Body of pancreas (tissue), 4 donors: ENCODE results near the gene PEAK1.

Experiments used
- CTCF ChIP-seq, 7 experiments: fragments of 450-650 bp in 4 of 7; fragments of 200-600 bp in 3 of 7; sonication (generic) in 3 of 7; IDR thresholded peaks; one replicate each; pipeline ENCODE4 v1.5.1; 2016 to 2019; ENCODE audit warnings: antibody characterized with exemption in 7 of 7
- POLR2A ChIP-seq, 3 donors: fragments of 450-650 bp; IDR thresholded peaks; one replicate each; pipeline ENCODE4 v1.6.1; 2016; ENCODE audit warnings: antibody characterized with exemption in 3 of 3, mild to moderate bottlenecking in 2 of 3

GRCh38 chr15:77440378-77440999 lies 20.6 kb upstream of the PEAK1 start:
- no peak for TF ChIP-seq POLR2A (IDR thresholded peaks at IDR 0.05)
- TF ChIP-seq CTCF (IDR thresholded peaks at IDR 0.05): no peak
